GM23338 (cell line): Measurements from ENCODE around the gene RTCA. TPM values are rescaled to one million over a fixed set of nuclear protein-coding genes. Genes with fewer than 3 reads are reported as not detected.

Source experiments
- ATAC-seq: fragments of 200-7000 bp; cut with Tn5 transposase; 3 replicates; pipeline ENCODE4 v1.9.1; 2020
- DNase-seq: peaks from one replicate; pipeline ENCODE4 v3.0.0-alpha.2; 2015; ENCODE audit warnings: low spot score
- H2AFZ ChIP-seq: fragments of 200-600 bp; sonication (generic); 2 replicates; pipeline ENCODE4 v1.8.0; 2016; ENCODE audit warnings: antibody characterized with exemption, mild to moderate bottlenecking, moderate library complexity
- H3F3A ChIP-seq: fragments of 200-600 bp; sonication (generic); replicated peaks from 2 replicates; pipeline ENCODE4 v1.8.0; 2017; ENCODE audit warnings: antibody characterized with exemption, mixed run types, low read depth
- H3K27ac ChIP-seq: fragments of 200-600 bp; sonication (generic); 2 replicates; pipeline ENCODE4 v1.6.1; 2016; ENCODE audit warnings: low read depth
- H3K27me3 ChIP-seq: fragments of 200-600 bp; sonication (generic); 2 replicates; pipeline ENCODE4 v1.8.0; 2016; ENCODE audit warnings: mild to moderate bottlenecking, mixed run types, moderate library complexity; ENCODE audit not compliant: insufficient read depth
- H3K36me3 ChIP-seq: fragments of 200-600 bp; sonication (generic); 2 replicates; pipeline ENCODE4 v1.8.0; 2016; ENCODE audit warnings: mild to moderate bottlenecking; ENCODE audit not compliant: insufficient read depth
- H3K4me1 ChIP-seq: fragments of 200-600 bp; sonication (generic); 2 replicates; pipeline ENCODE4 v1.8.0; 2016; ENCODE audit warnings: mild to moderate bottlenecking, moderate library complexity; ENCODE audit not compliant: insufficient read depth
- H3K4me2 ChIP-seq: fragments of 200-600 bp; sonication (generic); 2 replicates; pipeline ENCODE4 v1.7.1; 2017; ENCODE audit warnings: mixed run types
- H3K4me3 ChIP-seq: fragments of 200-600 bp; sonication (generic); 2 replicates; pipeline ENCODE4 v1.6.1; 2016; ENCODE audit warnings: mixed run types
- H3K79me2 ChIP-seq: fragments of 200-600 bp; sonication (generic); replicated peaks from 2 replicates; pipeline ENCODE4 v1.8.0; 2017; ENCODE audit warnings: mild to moderate bottlenecking; ENCODE audit not compliant: insufficient read depth
- H3K9me2 ChIP-seq: fragments of 200-600 bp; sonication (generic); 2 replicates; pipeline ENCODE4 v1.8.0; 2017; ENCODE audit not compliant: insufficient read depth
- H4K20me1 ChIP-seq: fragments of 200-600 bp; sonication (generic); replicated peaks from 2 replicates; pipeline ENCODE4 v1.8.0; 2017; ENCODE audit warnings: mild to moderate bottlenecking; ENCODE audit not compliant: insufficient read depth
- H3K27ac Mint-ChIP-seq: 2 replicates; pipeline ENCODE4 v1.8.0; 2020; ENCODE audit warnings: inconsistent platforms, mild to moderate bottlenecking, moderate library complexity, mixed read lengths
- H3K27me3 Mint-ChIP-seq: 3 replicates; pipeline ENCODE4 v1.8.0; 2022; ENCODE audit warnings: low read depth, mild to moderate bottlenecking, moderate library complexity, mixed read lengths, inconsistent platforms; ENCODE audit not compliant: insufficient read depth, poor library complexity
- H3K36me3 Mint-ChIP-seq: 3 replicates; pipeline ENCODE4 v1.8.0; 2021; ENCODE audit warnings: low read depth, mild to moderate bottlenecking, inconsistent platforms, moderate library complexity, mixed read lengths
- H3K4me1 Mint-ChIP-seq: 3 replicates; pipeline ENCODE4 v1.8.0; 2020; ENCODE audit warnings: mild to moderate bottlenecking, inconsistent platforms, mixed read lengths
- H3K4me3 Mint-ChIP-seq: 3 replicates; pipeline ENCODE4 v1.8.0; 2021; ENCODE audit warnings: moderate library complexity, mild to moderate bottlenecking, inconsistent platforms, mixed read lengths
- H3K9me3 Mint-ChIP-seq: 3 replicates; pipeline ENCODE4 v1.8.0; 2020; ENCODE audit warnings: moderate library complexity, mild to moderate bottlenecking, inconsistent platforms, mixed read lengths
- EZH2phosphoT487 ChIP-seq: fragments of 200-600 bp; sonication (generic); IDR thresholded peaks from one replicate; pipeline ENCODE4 v1.8.1; 2018; ENCODE audit warnings: antibody characterized with exemption; ENCODE audit not compliant: unreplicated experiment
- POLR2AphosphoS5 ChIP-seq: IDR thresholded peaks from 2 replicates; pipeline ENCODE4 v1.6.1; 2016; ENCODE audit warnings: antibody characterized with exemption, low read depth
- ZNF114 ChIP-seq: fragments of 250-450 bp; sonication (Bioruptor Pico); IDR thresholded peaks from 2 replicates; pipeline ENCODE4 v1.5.0; 2020; ENCODE audit warnings: mild to moderate bottlenecking, moderate library complexity
- ZNF331 ChIP-seq: fragments of 250-450 bp; sonication (Bioruptor Pico); IDR thresholded peaks from 2 replicates; pipeline ENCODE4 v1.5.0; 2020; ENCODE audit warnings: low read depth, mild to moderate bottlenecking, moderate library complexity
- polyA plus RNA-seq: library from polyadenylated mRNA; unstranded; fragments of >200 nt; fragmentation: Nextera tagmentation; extraction: Ambion mirVana; gene quantifications from 2 replicates; pipeline ENCODE4 v1.2.1, GENCODE V29; 2016
- total RNA-seq: library from RNA; depleted of rRNA; stranded (reverse); fragments of >200 nt; shearing (Covaris generic); gene quantifications from 2 replicates; pipeline ENCODE4 v1.2.3, GENCODE V29; 2014
- TF ChIP-seq, protein P1 (sequence below), 2 experiments: fragments of 200-600 bp in 1 of 2; sonication (generic) in 1 of 2; conservative IDR thresholded peaks; 2 replicates each; pipeline versions ENCODE4 v1.5.1 to v1.6.1; 2016 to 2017; ENCODE audit warnings: antibody characterized with exemption in 2 of 2, low read depth in 2 of 2, mild to moderate bottlenecking in 2 of 2, moderate library complexity in 1 of 2
- TF ChIP-seq, protein P2 (sequence below): fragments of 250-450 bp; sonication (Bioruptor Pico); IDR thresholded peaks from 2 replicates; pipeline ENCODE4 v1.5.0; 2020; ENCODE audit warnings: mild to moderate bottlenecking, moderate library complexity

RTCA gene
- total and polyA plus RNA-seq, 2 experiments from 2014 or later, result 36.6 TPM

DNA sequence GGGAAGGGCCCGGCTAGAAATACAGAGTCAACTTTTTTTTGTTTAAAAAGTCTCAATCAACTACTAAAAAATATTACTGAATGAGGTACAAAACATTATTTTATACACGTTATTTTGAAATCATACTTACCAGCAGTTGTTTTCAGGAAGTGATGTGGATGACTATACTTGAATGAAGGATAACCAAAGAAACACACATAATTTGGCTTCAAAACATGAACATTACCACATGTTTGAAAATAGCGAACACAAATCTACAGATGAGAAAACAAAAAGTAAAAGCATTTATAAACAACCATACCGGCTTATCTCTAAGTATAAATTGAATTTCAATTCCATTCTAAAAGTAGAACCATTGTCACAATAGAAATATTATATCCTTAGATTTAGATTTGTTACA is 25.4 kb upstream of the RTCA start:
- Histone ChIP-seq H3K27ac (no peak overlapping the region), H3K79me2 (peaks cover 44% of the 10 kb centered on the region), H3K36me3 (no peaks in the 10 kb centered on the region; the same call in 1 of the 2 replicates), H3K4me3 (no peak overlapping the region), H3K27me3 (no peaks in the 10 kb centered on the region), H3F3A (no peaks in the 10 kb centered on the region), H2AFZ (no peak overlapping the region), H4K20me1 (0 out of 2 replicates have a peak, but pooled peaks cover 3% of the 10 kb centered on the region), H3K4me2 (no peak overlapping the region), H3K9me2 (no peaks in the 10 kb centered on the region), H3K4me1 (no peaks in the 10 kb centered on the region)
- H3K9me3 Mint-ChIP-seq, result no peaks in the 10 kb centered on the region
- ATAC-seq (no peak), DNase-seq (no peak)
- no peaks in the 10 kb centered on the region for H3K27me3 Mint-ChIP-seq
- H3K4me3 Mint-ChIP-seq, result no peak overlapping the region
- H3K4me1 Mint-ChIP-seq, result no peaks in the 10 kb centered on the region; the same call in 2 of the 3 replicates
- peaks cover 25% of the 10 kb centered on the region for H3K36me3 Mint-ChIP-seq
- no peak overlapping the region for H3K27ac Mint-ChIP-seq
- TF ChIP-seq ZNF114 (CRISPR knock-in tag), result no peak
- TF ChIP-seq, protein P1, sequence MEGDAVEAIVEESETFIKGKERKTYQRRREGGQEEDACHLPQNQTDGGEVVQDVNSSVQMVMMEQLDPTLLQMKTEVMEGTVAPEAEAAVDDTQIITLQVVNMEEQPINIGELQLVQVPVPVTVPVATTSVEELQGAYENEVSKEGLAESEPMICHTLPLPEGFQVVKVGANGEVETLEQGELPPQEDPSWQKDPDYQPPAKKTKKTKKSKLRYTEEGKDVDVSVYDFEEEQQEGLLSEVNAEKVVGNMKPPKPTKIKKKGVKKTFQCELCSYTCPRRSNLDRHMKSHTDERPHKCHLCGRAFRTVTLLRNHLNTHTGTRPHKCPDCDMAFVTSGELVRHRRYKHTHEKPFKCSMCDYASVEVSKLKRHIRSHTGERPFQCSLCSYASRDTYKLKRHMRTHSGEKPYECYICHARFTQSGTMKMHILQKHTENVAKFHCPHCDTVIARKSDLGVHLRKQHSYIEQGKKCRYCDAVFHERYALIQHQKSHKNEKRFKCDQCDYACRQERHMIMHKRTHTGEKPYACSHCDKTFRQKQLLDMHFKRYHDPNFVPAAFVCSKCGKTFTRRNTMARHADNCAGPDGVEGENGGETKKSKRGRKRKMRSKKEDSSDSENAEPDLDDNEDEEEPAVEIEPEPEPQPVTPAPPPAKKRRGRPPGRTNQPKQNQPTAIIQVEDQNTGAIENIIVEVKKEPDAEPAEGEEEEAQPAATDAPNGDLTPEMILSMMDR (conservative IDR thresholded peaks at IDR 0.05; ENCODE audit: low read depth in 2 of 2), result no peak

DNA sequence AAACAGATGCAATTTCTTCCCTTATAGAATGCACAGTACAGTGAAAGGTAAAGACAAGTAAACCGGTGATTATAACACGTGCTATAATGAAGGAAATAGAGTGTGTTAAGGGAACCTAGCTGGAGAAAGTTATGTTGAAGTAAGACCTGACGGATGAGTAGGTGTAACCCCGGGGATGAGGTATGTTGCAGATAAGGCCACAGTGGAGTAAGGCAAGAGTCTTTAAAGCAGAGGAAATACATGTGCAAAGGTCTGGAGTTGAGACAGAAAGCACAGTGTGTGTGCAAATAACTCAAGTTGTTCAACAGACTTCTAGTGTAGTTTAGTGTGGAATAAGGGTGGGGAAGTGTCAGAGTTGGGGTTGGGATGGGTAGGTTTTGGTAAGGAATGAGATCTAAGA is 19.3 kb upstream of the RTCA start:
- Mint-ChIP-seq H3K27ac (no peak overlapping the region), H3K27me3 (no peaks in the 10 kb centered on the region), H3K36me3 (no peaks in the 10 kb centered on the region), H3K9me3 (no peaks in the 10 kb centered on the region), H3K4me1 (no peaks in the 10 kb centered on the region; the same call in none of the 3 replicates), H3K4me3 (no peak overlapping the region)
- DNase-seq, result no peak
- ATAC-seq, result no peak
- H3K79me2 ChIP-seq, result peaks cover 77% of the 10 kb centered on the region
- no peak overlapping the region for H3K4me2 ChIP-seq
- TF ChIP-seq, protein P2, sequence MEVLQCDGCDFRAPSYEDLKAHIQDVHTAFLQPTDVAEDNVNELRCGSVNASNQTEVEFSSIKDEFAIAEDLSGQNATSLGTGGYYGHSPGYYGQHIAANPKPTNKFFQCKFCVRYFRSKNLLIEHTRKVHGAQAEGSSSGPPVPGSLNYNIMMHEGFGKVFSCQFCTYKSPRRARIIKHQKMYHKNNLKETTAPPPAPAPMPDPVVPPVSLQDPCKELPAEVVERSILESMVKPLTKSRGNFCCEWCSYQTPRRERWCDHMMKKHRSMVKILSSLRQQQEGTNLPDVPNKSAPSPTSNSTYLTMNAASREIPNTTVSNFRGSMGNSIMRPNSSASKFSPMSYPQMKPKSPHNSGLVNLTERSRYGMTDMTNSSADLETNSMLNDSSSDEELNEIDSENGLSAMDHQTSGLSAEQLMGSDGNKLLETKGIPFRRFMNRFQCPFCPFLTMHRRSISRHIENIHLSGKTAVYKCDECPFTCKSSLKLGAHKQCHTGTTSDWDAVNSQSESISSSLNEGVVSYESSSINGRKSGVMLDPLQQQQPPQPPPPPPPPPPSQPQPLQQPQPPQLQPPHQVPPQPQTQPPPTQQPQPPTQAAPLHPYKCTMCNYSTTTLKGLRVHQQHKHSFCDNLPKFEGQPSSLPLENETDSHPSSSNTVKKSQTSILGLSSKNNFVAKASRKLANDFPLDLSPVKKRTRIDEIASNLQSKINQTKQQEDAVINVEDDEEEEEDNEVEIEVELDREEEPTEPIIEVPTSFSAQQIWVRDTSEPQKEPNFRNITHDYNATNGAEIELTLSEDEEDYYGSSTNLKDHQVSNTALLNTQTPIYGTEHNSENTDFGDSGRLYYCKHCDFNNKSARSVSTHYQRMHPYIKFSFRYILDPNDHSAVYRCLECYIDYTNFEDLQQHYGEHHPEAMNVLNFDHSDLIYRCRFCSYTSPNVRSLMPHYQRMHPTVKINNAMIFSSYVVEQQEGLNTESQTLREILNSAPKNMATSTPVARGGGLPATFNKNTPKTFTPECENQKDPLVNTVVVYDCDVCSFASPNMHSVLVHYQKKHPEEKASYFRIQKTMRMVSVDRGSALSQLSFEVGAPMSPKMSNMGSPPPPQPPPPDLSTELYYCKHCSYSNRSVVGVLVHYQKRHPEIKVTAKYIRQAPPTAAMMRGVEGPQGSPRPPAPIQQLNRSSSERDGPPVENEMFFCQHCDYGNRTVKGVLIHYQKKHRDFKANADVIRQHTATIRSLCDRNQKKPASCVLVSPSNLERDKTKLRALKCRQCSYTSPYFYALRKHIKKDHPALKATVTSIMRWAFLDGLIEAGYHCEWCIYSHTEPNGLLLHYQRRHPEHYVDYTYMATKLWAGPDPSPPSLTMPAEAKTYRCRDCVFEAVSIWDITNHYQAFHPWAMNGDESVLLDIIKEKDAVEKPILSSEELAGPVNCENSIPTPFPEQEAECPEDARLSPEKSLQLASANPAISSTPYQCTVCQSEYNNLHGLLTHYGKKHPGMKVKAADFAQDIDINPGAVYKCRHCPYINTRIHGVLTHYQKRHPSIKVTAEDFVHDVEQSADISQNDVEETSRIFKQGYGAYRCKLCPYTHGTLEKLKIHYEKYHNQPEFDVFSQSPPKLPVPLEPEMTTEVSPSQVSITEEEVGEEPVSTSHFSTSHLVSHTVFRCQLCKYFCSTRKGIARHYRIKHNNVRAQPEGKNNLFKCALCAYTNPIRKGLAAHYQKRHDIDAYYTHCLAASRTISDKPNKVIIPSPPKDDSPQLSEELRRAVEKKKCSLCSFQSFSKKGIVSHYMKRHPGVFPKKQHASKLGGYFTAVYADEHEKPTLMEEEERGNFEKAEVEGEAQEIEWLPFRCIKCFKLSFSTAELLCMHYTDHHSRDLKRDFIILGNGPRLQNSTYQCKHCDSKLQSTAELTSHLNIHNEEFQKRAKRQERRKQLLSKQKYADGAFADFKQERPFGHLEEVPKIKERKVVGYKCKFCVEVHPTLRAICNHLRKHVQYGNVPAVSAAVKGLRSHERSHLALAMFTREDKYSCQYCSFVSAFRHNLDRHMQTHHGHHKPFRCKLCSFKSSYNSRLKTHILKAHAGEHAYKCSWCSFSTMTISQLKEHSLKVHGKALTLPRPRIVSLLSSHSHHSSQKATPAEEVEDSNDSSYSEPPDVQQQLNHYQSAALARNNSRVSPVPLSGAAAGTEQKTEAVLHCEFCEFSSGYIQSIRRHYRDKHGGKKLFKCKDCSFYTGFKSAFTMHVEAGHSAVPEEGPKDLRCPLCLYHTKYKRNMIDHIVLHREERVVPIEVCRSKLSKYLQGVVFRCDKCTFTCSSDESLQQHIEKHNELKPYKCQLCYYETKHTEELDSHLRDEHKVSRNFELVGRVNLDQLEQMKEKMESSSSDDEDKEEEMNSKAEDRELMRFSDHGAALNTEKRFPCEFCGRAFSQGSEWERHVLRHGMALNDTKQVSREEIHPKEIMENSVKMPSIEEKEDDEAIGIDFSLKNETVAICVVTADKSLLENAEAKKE (CRISPR knock-in tag), result no peak
- TF ChIP-seq EZH2phosphoT487 (no peak), POLR2AphosphoS5 (no peak), ZNF331 (CRISPR knock-in tag) (no peak), ZNF114 (CRISPR knock-in tag) (no peak)
- H4K20me1 ChIP-seq, result 0 out of 2 replicates have a peak, but pooled peaks cover 6% of the 10 kb centered on the region
- no peaks in the 10 kb centered on the region for H3K36me3 ChIP-seq
- no peaks in the 10 kb centered on the region for H3F3A ChIP-seq
- no peak overlapping the region for H3K27ac ChIP-seq
- H3K4me3 ChIP-seq, result no peak overlapping the region
- no peaks in the 10 kb centered on the region for H3K27me3 ChIP-seq
- H2AFZ ChIP-seq, result no peak overlapping the region
- H3K4me1 ChIP-seq, result peaks cover 9% of the 10 kb centered on the region
- H3K9me2 ChIP-seq, result no peaks in the 10 kb centered on the region
